ENCODE results near the gene ZC3H15.
"Not testable (repeated sequence)": the region's sequence is repeated elsewhere in the genome, so short reads cannot be mapped to it uniquely, and the experiment has no call there.

ZC3H15 gene

DNA sequence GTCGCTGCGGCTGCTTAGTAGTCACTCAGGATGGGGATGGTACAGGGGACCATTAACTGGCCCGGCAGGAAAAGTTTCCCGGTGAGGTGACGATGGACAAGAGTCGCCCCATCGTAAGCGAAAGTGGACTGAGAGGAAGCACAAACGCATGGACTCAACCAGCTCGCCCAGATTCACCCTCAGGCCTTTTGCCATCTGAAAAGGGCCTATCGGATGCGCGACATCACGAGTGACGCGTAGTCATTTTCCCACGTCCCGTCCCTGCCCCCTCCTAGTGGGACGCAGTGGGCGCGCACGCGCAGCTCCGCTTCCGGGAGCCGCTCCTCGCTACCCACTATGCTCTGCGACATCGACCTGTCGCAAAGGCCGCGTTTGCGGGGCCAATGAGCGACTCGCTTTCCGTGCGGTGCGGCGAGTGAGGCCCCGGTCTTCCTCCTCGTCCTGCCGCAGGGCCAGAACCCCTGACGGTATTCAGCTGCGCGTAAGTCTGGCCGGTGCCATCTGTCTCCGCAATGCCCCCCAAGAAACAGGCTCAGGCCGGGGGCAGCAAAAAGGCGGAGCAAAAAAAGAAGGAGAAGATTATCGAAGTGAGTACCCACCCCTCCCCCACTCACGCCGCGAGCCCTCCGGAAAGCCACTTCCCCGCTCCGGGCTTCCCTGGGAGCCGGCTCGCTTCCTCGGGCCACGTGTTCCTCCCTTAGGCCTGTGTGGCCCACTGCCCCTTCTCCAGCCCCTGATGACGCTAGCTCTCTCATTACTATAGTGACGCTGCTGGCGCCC, at the start of gene ZC3H15:
ZC3H15 (plus strand) TSS at position 390 of the 780 bp plus-strand sequence; CDS start at position 513, 123 bp downstream.
- peak; percentile 98 for DNase-seq

- DNase-seq = no peak
Measured at GRCh38 chr2:186437719-186438118, 48.3 kb upstream of the ZC3H15 start.

- not testable (repeated sequence) for DNase-seq
Measured at GRCh38 chr2:186439673-186440095, 46.4 kb upstream of the ZC3H15 start.

DNA sequence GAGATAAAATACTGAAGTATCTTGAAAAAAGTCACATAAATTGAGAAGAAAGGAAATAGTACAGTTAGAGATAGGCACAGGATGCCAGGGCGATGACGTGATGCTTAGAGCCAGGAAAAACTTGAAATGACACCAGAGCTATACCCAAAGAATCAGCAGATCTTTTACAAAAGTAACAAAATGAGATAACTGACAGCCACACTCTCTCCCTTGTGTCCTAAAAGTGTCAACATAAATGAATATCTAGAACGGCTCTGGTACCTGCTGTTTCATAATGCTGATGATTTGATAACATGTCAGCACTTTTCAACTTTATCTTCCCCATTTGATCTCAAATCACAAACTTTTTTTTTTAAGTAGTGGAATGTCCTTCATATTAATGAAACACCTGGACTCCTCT, 45.6 kb upstream of the ZC3H15 start:
- no peak for DNase-seq

- DNase-seq = peak; percentile 10
Measured at GRCh38 chr2:186442885-186443284, 43.2 kb upstream of the ZC3H15 start.

DNA sequence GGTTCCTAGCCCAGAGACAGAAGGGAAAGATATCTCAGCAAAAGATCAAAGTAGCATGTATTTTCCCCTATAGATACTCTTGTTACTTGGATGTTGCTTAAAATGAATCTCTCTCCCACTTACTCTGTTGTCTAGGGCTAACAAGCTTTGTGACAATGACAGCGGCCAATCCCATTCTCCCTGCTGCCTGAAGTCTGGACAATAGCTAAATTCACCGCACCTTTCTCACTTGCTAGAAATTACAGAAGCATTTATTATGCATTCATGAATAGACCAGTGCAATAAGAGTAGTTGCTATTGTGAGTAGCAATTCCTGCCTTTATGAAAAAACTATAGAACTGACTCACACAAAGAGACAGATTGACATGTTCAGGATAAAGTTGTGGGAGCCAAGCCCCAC, 42.2 kb upstream of the ZC3H15 start:
- DNase-seq = no peak

GRCh38 chr2:186445506-186445905, 40.6 kb upstream of the ZC3H15 start:
- no peak for DNase-seq

GRCh38 chr2:186455613-186456012, 30.4 kb upstream of the ZC3H15 start:
- DNase-seq = no peak

DNA sequence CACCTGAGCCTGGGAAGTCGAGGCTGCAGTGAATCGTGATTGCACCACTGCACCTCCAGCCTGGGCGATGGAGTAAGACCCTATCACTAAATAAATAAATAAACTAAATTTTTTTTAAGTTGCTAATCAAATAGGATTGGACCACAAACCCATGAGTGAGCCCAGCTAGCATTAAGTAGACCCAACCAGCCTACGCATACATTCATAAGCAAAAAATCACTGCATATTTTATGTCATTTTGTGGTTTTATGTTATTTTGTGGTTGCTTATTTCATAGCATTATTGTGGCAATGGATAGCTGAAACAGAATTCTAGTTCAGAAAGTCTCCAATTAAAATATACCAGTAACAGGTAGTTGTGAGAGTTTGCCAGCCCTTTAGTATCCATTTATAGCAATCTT, 29.1 kb upstream of the ZC3H15 start:
- DNase-seq = no peak

DNA sequence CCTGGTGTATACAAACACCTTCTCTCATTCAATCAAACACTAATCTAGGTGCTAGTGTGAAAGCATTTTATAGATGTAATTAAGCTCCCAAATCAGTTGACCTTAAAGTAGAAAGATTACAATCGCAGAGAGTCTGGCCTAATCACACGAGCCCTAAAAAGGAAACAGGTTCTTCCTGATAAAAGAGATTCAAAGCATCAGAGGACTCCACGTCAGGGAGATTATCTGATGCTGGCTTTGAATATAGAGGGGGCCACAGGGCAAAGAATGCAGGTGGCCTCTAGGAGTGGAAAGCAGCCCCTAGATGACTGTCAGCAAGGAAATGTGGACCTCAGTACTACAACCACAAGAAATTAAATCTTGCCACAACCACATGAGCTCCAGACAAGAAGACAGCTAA, 28.2 kb upstream of the ZC3H15 start:
- no peak for DNase-seq

DNA sequence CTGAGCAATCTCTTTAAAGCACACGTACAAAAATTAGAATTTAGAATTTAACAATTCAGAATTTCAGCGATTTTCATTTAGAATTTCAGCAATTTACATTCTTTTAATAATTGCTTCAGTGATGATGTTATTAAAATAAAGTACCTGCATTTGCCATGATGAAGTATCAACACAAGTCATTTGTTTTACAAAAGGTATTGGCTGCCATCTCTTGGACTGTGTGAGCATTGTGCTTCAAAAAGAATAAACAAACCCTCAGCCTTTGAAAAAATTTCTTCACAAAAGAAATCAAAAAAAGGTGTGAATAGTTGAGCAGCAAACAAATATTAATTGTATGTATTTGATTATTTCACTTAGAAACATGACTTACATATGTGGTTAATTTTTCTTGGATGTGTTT, 27.1 kb upstream of the ZC3H15 start:
- peak; percentile 69 for DNase-seq

- DNase-seq = peak; percentile 23
Measured at GRCh38 chr2:186460465-186460864, 25.6 kb upstream of the ZC3H15 start.

DNA sequence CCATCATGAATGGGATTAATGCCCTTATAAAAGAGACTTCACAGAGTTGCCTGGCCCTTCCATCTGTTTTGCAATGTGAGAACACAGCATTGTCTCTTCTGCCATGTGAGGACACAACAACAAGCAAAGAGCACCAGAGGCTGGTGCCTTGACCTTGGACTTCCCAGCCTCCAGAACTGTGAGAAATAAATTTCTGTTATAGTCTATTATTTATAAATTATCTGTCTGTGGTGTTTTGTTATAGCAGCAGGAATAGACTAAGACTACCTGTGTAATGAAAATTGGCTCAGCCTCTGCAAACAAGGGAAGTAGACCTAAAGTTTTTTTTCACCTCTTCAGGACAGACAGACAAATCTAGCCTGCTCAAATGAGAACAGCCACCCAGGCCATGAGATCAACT, 19.3 kb upstream of the ZC3H15 start:
- DNase-seq = no peak

DNA sequence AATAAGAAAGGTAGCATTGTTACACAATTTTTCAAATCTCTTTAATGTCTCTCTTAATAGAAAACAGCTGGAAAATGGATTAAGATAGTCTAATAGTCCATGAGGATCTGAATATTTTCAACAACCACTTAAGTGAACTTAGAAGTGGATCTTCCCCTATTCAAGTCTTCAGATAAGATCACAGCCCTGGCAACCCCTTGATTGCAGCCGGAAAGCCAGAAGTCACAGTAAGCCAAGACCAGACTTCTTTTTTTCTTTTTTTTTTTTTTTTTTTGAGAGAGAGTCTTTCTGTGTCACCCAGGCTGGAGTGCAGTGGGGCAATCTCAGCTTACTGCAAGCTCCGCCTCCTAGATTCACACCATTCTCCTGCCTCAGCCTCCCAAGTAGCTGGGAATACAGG, 18.6 kb upstream of the ZC3H15 start:
- no peak for DNase-seq

DNA sequence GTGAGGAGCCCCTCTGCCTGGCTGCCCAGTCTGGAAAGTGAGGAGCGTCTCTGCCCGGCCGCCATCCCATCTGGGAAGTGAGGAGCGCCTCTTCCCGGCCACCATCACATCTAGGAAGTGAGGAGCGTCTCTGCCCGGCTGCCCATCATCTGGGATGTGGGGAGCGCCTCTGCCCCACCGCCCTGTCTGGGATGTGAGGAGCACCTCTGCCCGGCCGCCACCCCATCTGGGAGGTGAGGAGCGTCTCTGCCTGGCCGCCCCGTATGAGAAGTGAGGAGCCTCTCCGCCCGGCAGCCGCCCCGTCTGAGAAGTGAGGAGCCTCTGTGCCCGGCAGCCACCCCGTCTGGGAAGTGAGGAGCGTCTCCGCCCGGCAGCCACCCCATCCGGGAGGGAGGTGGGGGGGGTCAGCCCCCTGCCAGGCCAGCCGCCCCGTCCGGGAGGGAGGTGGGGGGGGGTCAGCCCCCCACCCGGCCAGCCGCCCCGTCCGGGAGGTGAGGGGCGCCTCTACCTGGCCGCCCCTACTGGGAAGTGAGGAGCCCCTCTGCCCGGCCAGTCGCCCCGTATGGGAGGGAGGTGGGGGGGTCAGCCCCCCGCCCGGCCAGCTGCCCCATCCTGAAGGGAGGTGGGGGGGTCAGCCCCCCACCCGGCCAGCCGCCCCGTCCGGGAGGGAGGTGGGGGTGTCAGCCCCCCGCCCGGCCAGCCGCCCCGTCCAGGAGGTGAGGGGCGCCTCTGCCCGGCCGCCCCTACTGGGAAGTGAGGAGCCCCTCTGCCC, 13.2 kb upstream of the ZC3H15 start:
- not testable (repeated sequence) for DNase-seq

DNA sequence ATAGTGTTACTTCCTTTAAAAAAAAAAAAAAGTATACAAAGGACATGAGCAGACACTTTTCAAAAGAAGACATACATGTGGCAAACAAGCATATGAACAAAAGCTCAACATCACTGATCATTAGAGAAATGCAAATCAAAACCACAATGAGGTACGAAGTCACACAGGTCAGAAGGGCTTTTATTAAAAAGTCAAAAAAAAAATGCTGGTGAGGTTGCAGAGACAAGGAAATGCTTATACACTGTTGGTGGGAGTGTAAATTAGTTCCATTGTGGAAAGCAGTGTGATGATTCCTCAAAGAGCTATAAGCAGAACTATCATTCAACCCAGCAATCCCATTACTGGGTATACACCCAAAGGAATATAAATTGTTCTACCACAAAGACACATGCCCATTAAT, 11.8 kb upstream of the ZC3H15 start:
- not testable (repeated sequence) for DNase-seq

DNA sequence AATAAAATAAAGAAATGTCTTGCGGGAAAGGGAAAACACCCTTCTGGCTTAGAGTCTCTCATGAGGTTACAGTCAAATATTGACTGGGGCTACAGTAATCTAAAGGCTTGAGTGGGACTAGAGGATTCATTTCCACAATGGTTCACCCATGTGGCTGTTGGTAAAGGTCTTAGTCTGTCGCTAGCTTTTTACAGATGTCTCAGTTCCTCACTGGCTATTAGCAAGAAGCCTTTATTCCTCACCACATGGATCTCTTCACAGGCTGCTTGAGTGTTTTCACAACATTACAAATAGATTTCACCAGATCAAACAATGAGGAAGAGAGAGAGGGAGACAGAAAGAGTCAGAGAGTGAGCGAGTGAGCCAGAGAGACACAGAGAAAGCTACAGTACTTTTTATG, 8.3 kb upstream of the ZC3H15 start:
- DNase-seq = no peak

DNA sequence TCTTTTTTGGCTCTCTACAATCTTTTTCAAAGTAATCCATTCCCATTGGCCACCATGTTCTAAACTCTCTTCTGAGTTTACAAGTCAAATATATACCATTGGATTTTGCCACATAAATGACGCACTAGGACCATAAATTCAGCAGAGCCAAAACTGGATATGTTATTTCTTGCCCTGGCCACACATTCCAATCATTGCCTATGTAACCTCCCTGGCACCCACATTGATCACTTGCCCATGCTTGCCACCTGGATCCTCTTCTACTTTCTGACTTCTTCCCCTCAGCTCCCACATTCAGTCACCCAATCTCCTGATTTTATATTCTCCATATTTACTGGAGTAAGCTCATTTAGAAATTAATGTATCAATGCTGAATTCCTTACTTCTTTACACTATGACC, 5.1 kb upstream of the ZC3H15 start:
- DNase-seq = no peak

GRCh38 chr2:186484062-186484735, 1.9 kb upstream of the ZC3H15 start:
- no peak for DNase-seq

DNA sequence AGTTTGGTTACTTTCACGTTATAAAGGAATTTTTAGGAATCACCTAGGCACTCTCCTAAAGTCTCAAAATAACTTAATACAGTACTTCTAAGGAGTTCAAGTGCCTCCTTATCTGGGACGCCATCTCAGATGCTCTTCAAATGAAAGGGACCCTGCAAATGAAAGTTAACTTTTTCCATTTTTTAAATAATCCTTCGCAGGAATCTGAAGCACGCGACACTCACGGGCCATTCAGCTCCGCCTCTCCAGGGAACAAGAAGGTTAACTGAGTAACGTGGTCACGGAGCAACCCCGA, 537 bp upstream of the ZC3H15 start:
- no peak for DNase-seq

GRCh38 chr2:186486651-186487647, 889 bp downstream of the ZC3H15 start:
- DNase-seq = peak; percentile 9

DNA sequence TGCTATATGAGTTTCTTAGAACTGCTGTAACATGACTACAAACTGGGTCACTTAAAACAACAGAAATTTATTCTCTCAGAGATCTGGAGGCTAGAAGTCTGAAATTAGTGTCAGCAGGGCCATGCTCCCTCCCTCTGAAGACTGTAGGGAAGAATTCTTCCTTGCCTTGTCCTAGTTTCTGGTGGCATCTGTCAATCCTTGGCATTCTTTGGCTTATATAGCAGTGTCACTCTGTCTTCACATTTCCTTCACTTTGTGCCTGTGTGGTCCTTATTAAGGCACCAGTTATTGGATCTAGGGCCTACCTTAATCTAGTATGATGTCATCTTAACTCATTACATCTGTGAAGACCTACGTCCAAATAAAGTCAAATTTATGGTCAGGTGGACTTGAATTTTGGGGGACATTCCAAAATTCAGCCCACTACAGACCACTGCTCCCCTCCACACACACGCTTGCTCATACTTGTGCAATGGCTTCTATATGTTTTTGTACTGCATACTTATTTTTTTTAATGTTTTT, 7.6 kb downstream of the ZC3H15 start:
- no peak for DNase-seq
